ENCODE data around the gene PIGS.
"Not testable (repeated sequence)": the region's sequence is repeated elsewhere in the genome, so short reads cannot be mapped to it uniquely, and the experiment has no call there.

Gene PIGS

DNA sequence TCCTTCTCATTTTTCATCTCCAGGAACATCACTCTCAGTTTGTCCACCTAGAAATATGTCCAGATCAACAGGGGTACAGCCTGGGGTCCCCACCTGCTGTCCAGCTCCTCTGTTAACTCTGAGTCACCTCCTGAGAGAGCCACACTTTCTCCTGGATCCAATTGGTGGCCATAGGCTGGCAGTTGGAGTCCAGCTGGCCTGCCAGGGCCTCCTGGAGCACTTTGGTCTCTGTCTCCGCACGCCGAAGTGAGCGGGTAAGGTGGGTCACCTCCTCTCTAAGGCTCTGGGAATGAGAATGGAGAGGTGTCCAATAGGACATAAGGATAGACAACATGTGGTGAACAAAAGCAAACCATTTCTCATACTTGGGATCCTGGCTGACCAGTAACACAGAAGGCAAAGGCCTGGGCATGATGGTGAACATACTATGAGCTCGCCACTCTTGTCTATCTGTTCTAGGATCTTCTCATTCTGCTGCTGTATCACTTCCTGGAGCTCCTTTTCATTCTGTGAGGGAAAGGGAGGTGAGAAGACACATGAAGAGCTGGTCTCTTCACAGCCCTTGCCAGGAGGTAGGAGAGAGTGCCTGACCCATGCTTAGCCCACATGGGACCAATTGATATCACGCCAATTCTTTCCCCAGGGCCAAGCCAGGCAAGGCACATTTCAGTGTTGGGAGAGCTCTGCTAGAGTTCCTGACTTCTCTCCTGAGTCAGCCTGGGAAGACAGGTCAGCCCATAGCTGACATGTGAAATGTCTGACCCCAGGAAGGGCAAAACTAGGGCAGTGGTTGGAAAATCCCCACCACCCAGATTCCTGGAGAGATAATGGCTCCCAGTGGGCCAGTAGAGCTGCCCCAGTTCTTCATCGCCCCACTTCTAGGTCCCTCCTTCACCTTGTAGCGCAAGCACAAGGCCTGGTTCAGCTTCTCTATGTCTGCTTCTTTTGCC lies 7.2 kb upstream of the PIGS start:
- no peak for DNase-seq

DNA sequence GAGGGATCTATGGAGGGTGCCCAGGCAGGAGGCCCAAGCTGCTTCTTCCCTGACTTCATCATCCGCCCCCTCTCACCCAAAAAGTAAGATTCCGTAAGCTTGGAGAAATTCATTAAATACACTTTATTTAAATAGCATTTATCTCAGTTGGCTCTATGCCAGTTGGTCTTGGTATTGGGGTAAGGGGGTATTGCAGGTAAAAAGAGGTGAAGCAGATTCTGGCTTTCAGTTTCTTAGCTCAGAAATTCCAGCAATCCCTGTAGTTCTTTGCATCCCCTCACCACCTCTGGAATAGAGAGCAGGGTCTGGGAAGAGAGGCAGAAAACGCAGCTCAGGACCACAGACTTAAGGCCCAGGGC lies 6.1 kb upstream of the PIGS start:
- DNase-seq: no peak

DNA sequence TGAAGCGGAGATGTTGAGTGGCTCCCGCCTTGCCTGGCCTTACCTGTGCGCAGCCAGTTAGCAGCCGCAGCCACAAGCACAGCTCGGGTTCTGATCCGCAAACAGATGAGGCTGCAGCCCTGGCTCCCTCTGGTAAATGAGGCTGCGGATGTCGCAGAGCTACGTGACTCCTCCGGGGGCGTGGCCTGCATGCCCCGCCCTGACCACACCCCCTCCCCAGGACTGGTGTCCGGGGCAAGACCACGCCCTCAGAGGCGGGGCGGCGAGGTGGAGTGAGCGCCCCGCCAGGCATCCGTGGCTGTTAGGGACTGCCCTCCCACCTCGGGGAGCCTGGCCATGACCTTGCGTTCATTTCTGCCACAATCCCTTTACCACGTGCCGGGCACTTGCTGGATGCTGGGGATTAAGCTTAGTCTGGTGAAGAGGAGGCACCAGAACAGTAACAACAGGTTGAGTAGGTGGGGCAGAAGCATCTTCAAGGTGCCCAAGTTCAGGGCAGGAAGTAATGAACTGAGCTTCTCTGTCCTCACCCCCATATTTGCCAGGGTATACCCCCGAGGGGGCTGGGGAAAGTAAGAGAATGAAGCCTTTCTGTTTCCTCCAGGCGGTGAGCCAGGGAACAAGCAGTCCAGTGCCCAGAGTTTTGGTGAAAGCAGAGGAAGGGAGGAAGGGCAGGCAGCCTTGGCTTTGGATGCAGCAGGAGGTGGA lies 5.6 kb upstream of the PIGS start, which contains the start of gene ALDOC:
TSS of gene ALDOC (minus strand) at position 138 of the 708 bp plus-strand sequence. CDS start 1,363 bp downstream, outside the sequence.
- DNase-seq: peak; percentile 100

DNA sequence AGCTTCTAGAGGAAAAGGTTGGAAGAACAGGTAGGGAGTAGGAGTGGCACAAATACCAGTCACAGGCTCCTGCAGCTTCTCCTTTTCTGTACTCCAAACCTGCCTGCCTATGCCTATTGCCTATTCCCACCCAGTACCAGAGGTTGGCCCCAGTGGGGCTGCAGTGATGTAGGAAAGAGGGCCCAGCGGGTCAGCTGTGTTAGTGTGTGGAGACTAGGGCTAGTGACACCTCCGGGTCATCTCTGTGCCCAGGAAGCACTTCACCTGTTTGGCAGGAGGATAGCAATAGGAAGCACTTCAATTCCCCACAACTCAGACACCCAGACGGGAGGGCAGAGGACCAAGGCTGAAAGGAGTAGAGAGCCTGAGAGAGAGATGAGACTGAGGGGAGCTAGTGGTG lies 4.7 kb upstream of the PIGS start:
- not testable (repeated sequence) for DNase-seq

DNA sequence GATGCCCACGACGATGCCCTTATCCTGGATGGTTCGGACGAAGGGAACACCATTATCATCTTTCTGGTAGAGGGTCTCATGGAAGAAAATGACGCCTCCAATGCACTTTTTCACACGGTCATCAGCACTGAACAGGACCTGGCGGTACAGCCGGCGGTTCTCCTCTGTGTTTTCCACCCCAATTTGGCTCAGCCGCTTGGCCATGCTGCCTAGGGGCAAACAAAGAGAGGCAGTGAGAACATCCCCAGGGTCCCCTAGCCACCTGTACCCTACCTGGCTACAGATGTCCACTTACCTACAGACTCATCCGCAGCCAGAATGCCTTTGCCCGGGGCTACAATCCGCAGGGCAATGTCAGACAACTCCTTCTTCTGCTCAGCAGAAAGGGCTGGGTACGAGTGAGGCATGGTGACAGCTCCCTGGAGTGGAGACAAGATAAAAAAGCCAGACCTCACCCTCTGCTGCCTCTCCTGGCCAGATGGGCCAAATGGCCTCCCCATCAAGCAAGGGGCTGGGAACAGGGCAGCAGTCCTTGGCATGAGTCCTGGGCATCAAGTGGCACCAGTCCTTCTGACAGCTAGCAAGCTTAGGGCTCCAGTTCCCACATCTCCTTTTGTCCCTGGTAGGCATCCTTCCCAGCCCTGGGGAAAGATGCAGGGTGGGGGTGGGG lies 3.9 kb upstream of the PIGS start:
- DNase-seq: no peak

DNA sequence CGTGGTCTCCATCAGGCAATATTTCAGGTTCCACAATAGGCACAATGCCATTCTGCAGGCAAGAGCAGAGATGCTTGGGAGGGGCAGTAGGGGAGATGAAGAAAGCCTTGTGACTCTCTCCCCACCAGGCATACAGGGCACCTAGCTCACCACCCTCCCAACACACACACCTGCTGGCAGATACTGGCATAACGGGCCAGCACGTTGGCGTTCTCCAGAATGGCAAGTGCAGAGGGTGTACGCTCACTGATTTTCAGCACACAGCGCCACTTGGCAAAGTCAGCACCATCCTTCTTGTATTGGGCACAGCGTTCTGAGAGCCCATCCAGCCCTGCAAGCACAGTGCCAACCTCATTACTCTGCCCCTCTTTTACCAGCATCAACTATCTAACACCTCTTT lies 3.2 kb upstream of the PIGS start:
- no peak for DNase-seq

DNA sequence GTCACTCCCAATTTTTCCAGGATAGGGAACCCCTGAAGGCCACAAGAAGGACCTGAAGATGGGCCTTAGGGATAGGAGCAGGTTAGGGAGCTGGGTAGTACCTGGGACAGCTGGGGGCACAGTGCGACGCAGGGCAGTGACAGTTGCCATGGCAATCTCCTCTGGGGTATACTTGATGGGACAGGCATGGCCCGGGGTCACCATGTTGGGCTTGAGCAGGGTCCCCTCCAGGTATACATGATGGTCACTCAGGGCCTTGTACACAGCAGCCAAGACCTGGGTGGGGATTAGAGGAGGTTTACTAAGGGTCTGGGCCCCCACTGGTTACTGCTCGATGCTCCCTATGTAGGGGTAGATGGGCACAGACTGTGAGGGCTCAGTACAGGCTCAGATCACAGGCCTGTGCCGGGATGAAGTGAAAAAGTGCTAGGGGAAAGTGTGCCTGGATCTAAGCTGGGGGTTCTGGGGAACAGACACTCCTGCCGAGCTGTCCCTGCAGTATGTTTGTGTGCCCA lies 2.7 kb upstream of the PIGS start:
- no peak for DNase-seq

DNA sequence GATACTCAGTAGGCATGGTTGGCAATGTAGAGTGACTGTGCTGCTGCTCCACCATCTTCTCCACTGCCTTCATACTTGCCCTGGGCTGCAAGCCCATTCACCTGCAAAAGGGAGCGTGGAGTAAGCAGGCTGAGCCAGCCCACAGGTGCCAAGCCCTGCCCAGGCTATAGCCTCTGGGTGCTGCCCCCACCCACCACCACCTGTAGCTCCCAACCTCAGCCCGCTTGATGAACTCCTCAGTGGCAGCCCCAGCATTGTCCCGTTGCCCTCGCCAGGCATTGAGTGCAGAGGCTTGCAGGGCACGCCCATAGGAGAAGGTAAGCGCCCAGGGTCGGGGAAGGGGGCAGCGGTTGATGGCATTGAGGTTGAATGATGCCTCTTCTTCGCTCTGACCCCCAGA lies 2.2 kb upstream of the PIGS start:
- no peak for DNase-seq

DNA sequence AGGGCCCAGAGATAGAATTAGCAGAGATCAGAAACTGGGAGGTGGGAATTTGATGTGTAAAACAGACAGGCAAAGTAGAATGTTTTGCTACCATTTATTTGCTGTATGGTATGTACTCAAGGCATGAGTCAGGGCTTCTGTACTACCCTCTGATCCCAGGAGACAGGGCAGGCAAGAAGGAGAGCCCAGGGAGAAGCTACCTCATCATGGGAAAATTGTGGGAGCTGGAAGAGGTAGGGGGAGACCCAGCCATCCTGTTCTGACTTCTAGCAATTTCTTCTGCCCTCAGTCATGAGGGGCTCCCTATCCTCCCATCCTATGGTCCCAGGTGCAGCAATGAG lies 1.7 kb upstream of the PIGS start:
- DNase-seq: no peak

DNA sequence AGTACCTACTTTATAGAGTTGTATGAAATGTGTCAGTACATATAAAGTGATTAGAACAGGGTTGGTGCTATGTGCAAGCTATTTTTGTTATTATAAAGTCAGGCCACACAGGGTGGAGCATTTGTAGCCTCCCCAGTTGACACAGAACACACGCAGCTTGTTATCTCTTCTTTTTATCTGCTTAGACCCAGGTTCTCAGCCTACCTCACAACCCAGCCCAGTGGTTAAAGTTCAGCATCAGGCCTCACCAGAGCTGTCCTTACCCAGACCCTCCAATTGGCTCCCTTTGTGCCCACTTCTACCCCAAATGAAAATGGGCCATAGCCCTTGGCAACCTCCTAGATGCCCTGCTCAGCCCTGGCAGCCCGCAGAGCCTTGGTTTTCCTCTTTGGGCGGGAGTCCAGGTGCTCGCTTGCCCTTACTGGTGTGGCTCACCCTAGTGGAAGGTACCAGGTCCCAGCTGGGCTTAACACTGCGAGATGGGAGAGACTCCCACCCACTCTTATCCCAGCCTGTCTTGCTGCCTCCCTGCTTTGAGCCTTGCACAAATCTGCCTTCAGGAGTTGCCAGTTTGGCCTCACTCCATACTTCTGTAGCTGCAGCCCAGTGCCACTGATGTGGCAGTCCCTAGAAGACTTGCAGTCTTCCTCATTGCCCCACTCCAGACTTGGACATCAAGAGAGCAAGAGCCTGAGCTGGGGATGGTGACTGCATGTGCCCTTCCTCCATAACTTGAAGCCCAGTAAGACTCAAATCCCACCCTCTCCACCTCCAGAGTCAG lies 1.1 kb upstream of the PIGS start:
- DNase-seq: no peak

DNA sequence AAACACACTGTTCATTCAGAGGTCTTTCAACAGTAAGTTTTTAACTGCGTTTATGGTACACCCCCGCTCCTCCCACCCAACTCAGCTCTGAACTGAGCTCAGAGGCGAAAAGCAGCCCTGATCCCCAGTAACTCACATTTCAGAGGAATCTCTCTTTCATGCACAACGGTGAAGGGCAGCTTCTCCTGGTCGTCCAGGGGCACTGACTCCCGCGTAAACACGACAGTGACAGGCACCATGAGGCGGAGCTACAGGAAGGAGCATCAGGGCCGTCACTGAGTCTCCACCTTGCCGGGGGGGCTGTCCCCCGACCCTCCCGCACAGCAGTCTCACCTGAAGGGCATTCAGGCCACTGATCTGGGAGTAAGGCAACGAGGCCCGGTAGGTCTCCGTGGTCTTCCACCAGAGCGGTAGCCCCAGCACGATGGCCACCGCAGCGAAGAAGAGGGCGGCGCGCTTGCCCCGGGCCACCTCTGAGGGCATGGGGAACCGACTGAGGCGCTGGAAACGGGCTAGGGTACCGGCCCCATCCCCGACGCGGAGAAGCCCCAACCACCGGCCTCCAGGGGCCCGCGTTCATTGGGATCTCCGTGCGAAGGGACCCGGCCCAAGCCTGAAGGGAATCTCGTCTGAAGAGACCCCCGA lies 486 bp downstream of the PIGS start:
- peak; percentile 61 for DNase-seq

DNA sequence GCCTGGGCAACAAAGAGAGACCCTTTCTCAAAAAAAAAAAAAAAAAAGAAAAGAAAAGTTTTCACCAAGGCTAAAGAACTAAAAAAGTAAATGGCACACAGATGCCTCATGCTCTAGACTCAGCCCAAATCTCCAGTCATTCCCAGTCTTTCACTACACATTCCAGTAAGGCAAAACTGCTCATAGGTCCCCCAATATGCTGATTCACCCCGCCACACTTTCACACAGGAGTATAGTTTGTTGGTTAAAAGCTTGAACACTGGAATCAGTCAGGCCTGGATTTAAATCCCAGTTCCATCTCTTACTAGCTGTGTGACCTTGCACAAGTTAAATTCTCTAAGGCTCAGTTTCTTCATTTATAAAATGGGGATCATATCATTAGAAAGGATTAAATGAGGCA lies 1.9 kb downstream of the PIGS start:
- DNase-seq: no peak

DNA sequence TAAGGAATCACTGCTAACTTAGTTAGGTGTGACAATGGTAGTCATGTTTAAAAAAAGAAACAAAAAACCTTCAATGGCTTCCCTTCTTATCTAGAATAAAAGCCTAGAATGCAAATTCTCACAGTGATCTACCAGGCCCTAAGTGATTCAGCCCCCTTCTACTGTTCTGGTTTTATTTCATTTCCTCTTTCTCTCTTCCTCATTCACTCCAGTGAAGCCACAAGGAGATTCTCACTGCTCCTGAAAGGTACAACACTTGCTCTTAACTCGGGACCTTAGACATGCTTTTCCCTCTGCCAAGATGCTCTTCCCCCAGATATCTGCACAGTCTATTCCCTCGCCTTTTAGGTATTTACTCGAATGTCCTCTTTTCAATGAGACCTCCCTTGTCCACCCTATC lies 3.7 kb downstream of the PIGS start:
- DNase-seq: no peak

DNA sequence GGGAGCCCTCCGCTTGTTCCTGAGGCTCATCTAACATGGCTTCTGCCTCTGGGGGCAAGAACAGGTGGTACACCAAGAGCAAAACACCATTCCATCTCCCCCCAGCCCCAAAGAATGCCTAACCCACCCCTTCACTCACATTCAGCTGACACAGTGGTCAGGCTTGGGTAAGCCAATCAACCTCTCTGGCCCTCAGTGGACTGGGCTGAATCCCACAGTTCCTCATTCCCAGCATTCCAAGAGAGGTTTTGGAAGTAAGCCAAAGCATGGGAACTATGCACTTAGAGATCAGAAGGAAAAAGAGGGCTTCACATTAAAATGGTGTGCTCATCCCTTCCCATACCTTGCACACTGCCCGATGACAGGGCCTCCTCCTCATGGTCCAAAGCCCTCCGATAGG lies 7.8 kb downstream of the PIGS start:
- DNase-seq: no peak

DNA sequence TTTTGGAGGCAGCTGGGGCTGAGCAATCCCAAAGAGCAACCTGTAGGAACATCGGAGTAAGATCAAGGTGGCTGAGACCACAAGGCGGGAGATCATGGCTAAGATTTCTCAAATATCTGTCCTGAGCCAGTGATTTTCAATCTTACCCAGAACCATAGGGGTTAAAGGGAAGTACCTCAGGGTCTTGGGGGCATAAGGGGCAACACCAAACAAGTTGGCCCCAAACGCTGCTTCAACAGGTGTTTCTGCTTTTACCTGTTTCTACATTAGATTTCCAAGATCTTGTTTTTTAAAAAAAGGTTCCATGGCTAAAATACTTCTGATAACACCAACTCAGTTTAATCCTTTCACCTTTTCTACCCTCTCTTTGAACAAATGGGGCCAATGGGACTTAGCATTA lies 16.3 kb downstream of the PIGS start:
- no peak for DNase-seq

DNA sequence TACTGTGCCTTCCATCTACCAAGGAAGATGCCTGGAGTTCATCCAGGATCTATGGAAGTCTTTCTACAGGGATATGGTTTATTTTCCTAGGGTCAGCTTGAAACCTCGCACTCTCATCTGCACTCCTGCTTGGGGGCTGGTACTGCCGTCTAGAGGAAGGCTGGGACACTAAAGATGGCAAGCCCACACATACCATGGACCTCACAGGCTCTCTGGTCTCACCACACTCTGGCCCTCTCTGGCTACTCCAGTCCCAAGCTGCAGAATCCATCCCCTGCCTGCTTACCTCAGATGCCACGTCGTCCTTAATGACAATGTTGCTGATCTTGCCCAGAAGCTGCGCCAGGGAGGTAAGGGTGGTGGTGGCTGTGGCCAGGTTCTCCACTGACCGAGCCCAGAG lies 16.8 kb downstream of the PIGS start:
- no peak for DNase-seq

DNA sequence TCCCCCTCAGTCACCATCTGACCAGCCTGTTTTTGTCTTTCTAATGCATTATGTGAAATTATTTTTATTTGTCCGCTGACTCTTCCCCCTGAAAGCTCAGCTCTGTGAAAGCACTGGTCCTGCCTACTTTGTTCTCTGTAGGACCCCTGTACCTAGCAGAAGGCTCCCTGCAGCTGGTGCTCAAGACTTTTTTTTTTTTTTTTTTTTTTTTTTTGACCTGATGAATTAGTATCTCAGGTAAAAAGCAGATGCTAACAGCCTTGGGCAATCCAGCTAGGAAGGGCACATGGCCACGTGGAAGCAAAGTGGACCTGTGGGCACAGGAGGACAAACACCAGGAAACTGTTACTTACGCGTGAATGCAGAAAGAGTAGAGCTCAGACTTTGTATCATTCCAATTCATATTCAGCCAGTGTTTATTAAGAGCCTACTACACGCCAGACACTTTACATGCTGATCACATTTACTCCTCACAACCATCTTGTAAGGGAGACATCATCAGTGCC lies 18.3 kb downstream of the PIGS start:
- DNase-seq: no peak

DNA sequence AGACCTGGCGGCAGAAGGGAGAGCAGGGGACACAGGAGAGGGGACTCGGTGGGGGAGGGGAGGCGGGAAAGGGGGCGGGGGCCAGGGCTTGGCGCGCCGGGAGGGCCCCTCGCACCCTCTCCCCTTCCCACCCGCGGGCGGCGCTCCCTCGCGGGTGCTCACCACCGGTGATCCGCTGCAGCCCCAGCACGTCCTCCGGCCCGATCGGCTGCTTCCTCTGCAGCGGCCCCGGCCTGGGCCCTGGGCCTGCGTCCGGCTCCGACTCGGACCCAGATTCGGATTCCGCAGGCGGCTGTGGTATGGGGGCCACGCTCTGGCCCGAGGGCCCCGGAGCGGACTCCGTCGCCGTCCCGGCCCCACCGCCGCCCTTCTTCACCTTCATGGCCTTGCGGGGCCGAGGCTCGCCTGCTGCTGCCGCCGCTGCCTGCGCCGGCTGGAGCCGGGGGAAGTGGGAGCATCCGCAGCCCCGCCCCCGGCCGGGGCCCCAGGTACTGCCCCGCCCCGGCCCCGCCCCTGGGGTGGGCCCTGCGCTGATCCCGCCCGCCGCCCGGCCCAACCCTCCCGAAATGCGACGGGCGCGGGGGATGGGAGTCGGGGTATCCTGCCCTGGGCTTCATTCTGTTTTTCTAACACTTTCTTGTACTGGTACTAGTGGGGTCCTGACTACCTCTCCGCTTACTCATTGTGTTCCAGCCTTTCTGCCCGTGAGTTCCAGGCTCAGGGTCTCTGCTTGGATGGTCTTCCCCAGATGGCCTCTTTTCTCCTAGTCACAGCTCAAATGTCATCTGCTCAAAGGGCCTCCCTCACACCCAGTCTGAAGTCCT lies 18.9 kb downstream of the PIGS start, which contains the start of gene UNC119:
TSS of gene UNC119 (minus strand) at position 449 of the 824 bp plus-strand sequence. CDS start at position 382, 67 bp downstream.
- peak; percentile 86 for DNase-seq

DNA sequence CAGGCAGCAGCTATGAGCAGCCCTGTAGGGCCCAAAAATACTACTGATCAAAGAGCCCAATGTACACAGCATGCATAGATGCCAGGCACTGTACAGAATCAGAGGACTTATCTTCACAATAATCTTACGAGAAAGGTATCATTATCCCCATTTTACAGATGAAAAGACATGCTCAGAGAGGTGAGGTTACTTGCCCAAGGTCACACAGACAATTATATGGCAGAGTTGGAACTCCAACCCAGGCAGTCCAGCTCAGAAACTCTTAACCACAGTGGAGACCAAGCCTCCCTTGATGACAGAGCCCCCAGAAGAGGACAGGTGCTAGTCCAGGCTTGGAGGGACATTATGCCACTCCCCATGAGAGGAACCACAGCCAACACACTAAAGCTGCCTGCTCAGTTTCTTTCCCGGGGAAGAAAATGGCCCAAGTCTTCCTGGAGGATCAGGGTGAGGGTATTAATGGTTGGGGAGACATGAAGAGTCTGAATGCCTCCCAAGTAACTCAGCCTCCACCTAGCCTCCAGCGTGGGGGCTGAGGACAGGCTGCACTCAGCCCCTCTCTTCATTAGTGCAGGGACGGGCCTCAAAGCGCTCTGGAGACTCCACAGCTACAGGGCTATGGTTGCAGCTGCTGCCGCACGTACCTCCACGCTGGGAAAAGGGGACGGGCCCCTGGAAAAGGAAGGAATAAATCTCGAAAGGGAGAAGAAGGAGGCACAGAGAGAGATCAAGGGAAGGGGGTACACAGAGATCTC lies 19.7 kb downstream of the PIGS start:
- DNase-seq: no peak

DNA sequence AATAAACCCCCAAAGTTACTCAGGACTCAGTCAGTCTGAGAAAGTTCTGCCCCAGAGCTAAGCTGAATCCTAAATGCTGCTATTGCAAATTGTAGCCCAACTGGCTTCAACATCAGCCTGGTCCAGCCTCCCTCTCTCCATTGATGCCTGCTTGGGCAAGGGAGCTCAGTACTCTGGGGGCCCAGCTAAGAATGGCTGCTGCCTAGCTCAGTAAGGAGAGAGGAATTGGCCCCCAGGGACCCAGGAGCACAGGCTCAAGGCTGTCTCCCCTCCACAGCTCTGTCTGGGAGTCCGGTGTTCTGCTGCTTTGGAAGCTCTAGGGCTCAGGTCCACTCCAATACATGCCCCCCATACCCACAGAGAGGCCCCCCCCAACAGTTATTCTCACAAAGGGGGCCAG lies 20.5 kb downstream of the PIGS start:
- no peak for DNase-seq
